Measurements from ENCODE around the gene SPTLC2. TPM values are rescaled to one million over a fixed set of nuclear protein-coding genes. Genes with fewer than 3 reads are reported as not detected.
"Not testable (repeated sequence)": the region's sequence is repeated elsewhere in the genome, so short reads cannot be mapped to it uniquely, and the experiment has no call there.

SPTLC2 gene
- total RNA-seq, 2 donors from 2014 or later, result 22.6 to 25.3 TPM

DNA sequence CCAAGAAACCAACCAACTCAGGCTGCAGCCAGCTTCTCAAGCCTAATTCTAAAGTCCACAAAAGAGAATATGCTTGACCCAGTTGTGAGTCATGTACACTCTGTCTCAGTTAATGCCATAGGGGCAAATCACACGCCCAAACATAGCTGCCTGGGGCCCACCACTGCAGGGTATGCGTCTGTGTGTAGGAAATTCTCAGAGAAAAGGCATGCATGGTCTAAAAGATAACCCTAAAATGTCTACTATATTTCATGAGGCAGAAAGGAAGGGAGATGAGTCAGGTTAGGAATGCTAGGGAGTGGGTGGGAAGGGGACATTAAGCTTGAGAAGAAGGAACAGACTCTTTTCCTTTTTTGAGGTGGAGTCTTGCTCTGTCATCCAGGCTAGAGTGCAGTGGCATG is 22.3 kb upstream of the SPTLC2 start:
- H3K36me3 ChIP-seq, result no peaks in the 10 kb centered on the region
- peaks cover 3 to 14% of the 10 kb centered on the region in 2 donors for H3K4me1 ChIP-seq (ENCODE audit: control insufficient read depth in 1 of 2, low read depth in 2 of 2)
- H3K4me3 ChIP-seq, result no peak overlapping the region
- TF ChIP-seq, protein P1, sequence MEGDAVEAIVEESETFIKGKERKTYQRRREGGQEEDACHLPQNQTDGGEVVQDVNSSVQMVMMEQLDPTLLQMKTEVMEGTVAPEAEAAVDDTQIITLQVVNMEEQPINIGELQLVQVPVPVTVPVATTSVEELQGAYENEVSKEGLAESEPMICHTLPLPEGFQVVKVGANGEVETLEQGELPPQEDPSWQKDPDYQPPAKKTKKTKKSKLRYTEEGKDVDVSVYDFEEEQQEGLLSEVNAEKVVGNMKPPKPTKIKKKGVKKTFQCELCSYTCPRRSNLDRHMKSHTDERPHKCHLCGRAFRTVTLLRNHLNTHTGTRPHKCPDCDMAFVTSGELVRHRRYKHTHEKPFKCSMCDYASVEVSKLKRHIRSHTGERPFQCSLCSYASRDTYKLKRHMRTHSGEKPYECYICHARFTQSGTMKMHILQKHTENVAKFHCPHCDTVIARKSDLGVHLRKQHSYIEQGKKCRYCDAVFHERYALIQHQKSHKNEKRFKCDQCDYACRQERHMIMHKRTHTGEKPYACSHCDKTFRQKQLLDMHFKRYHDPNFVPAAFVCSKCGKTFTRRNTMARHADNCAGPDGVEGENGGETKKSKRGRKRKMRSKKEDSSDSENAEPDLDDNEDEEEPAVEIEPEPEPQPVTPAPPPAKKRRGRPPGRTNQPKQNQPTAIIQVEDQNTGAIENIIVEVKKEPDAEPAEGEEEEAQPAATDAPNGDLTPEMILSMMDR (IDR thresholded peaks at IDR 0.05), result no peak
- no peaks in the 10 kb centered on the region for H3K9me3 ChIP-seq
- no peaks in the 10 kb centered on the region for H3K27me3 ChIP-seq (replicated peaks; ENCODE audit: insufficient read depth)
- no peak for ATAC-seq (ENCODE audit: insufficient number of reproducible peaks, low FRiP score, low read depth)
- no peak for DNase-seq (ENCODE audit: low spot score)
- no peak overlapping the region for H3K27ac ChIP-seq

DNA sequence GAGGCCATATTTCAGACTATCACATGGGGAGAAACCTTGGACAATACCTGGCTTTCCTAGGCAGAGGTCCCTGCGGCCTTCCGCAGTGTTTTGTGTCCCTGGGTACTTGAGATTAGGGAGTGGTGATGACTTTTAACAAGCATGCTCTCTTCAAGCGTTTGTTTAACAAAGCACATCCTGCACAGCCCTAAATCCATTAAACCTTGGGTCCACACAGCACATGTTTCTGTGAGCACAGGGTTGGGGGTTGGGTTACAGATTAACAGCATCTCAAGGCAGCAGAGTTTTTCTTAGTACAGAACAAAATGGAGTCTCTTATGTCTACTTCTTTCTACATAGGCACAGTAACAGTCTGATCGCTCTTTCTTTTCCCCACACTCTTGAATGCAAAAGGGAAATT is 19.4 kb upstream of the SPTLC2 start:
- not testable (repeated sequence) for H3K9me3 ChIP-seq; H3K4me1 ChIP-seq (ENCODE audit: control insufficient read depth in 1 of 2, low read depth in 2 of 2); H3K4me3 ChIP-seq; H3K27me3 ChIP-seq (replicated peaks; ENCODE audit: insufficient read depth); H3K27ac ChIP-seq; ATAC-seq (ENCODE audit: insufficient number of reproducible peaks, low FRiP score, low read depth); H3K36me3 ChIP-seq; DNase-seq (ENCODE audit: low spot score)

DNA sequence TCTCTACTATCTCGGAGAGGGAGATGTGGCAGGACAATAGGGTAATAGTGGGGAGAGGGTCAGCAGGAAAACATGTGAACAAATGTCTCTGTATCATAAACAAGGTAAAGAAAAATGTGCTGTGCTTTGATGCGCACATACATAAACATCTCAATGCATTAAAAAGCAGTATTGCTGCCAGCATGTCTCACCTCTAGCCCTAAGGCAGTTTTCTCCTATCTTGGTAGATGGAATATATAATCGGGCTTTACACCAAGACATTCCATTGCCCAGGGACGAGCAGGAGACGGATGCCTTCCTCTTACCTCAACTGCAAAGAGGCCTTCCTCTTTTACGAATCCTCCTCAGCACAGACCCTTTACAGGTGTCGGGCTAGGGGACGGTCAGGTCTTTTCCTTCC is 19.0 kb upstream of the SPTLC2 start:
- not testable (repeated sequence) for H3K9me3 ChIP-seq; ATAC-seq (ENCODE audit: insufficient number of reproducible peaks, low FRiP score, low read depth); DNase-seq (ENCODE audit: low spot score); H3K4me1 ChIP-seq (ENCODE audit: control insufficient read depth in 1 of 2, low read depth in 2 of 2); H3K27ac ChIP-seq; H3K36me3 ChIP-seq; H3K4me3 ChIP-seq; H3K27me3 ChIP-seq (replicated peaks; ENCODE audit: insufficient read depth)

GRCh38 chr14:77630111-77630510 is 13.7 kb upstream of the SPTLC2 start:
- no peak for ATAC-seq (ENCODE audit: insufficient number of reproducible peaks, low FRiP score, low read depth)
- H3K27me3 ChIP-seq (replicated peaks; ENCODE audit: insufficient read depth), result no peaks in the 10 kb centered on the region
- no peaks in the 10 kb centered on the region for H3K36me3 ChIP-seq
- TF ChIP-seq, protein P1 (IDR thresholded peaks at IDR 0.05), result no peak
- no peaks in the 10 kb centered on the region for H3K9me3 ChIP-seq
- H3K27ac ChIP-seq, result no peak overlapping the region
- H3K4me1 ChIP-seq (ENCODE audit: control insufficient read depth in 1 of 2, low read depth in 2 of 2), result no peaks in the 10 kb centered on the region
- no peak overlapping the region for H3K4me3 ChIP-seq
- DNase-seq (ENCODE audit: low spot score), result no peak

DNA sequence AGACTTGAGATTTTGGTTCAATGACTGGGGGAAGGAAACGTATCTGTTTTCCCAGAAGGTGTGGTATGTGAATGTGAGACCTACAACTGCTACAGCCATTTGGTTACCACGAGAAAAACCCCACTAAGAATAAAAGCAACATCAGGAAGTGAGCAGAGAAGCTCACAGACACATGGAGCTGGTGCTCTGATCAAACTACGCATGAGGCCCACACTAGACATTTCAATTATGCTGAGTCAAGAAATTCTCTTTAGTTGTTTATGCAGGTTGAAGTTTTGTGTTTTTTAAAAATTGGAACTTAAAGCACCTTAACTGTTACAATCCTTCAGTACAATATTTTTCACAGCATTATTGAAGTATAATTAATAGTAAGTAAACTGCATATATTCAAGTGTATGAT is 8.9 kb upstream of the SPTLC2 start:
- Histone ChIP-seq H3K27ac (no peak overlapping the region), H3K4me3 (no peak overlapping the region), H3K27me3 (replicated peaks; ENCODE audit: insufficient read depth) (no peaks in the 10 kb centered on the region), H3K9me3 (no peaks in the 10 kb centered on the region), H3K36me3 (no peaks in the 10 kb centered on the region), H3K4me1 (ENCODE audit: control insufficient read depth in 1 of 2, low read depth in 2 of 2) (no peaks in the 10 kb centered on the region)
- DNase-seq (ENCODE audit: low spot score) (no peak), ATAC-seq (ENCODE audit: insufficient number of reproducible peaks, low FRiP score, low read depth) (no peak)
- TF ChIP-seq, protein P1 (IDR thresholded peaks at IDR 0.05), result no peak

- TF ChIP-seq, protein P1 (IDR thresholded peaks at IDR 0.05), result no peak
- DNase-seq (ENCODE audit: low spot score) (no peak), ATAC-seq (ENCODE audit: insufficient number of reproducible peaks, low FRiP score, low read depth) (no peak)
- no peaks in the 10 kb centered on the region for H3K36me3 ChIP-seq
- H3K27me3 ChIP-seq (replicated peaks; ENCODE audit: insufficient read depth), result no peaks in the 10 kb centered on the region
- no peak overlapping the region for H3K4me3 ChIP-seq
- H3K27ac ChIP-seq, result no peak overlapping the region
- H3K4me1 ChIP-seq (ENCODE audit: control insufficient read depth in 1 of 2, low read depth in 2 of 2), result no peaks in the 10 kb centered on the region
- no peaks in the 10 kb centered on the region for H3K9me3 ChIP-seq
Measured at GRCh38 chr14:77623201-77623600, 6.8 kb upstream of the SPTLC2 start.
